ENCODE data around the gene LRRC49. TPM values are rescaled to one million over a fixed set of nuclear protein-coding genes. Genes with fewer than 3 reads are reported as not detected.
"Not testable (repeated sequence)": the region's sequence is repeated elsewhere in the genome, so short reads cannot be mapped to it uniquely, and the experiment has no call there.

Gene LRRC49
- total RNA-seq, 6 experiments from 2014 or later = 0.25 to 0.79 (median 0.57) TPM

GRCh38 chr15:71011503-71012155 is 119.0 kb downstream of the LRRC49 start:
- intact Hi-C loops (cut with DNase I) = no loop called here
- Histone ChIP-seq H3K36me3 (no peaks in the 10 kb centered on the region), H3K4me1 (no peaks in the 10 kb centered on the region), H3K27ac (no peak overlapping the region), H3K4me3 (no peak overlapping the region), H3K9me3 (no peaks in the 10 kb centered on the region), H3K27me3 (no peaks in the 10 kb centered on the region)
- 74% methylated on average over 1 of the region's 1 CpG for WGBS (ENCODE audit: insufficient coverage, low coverage, low lambda C conversion rate, missing lambda C conversion rate)
- TF ChIP-seq, protein P1, sequence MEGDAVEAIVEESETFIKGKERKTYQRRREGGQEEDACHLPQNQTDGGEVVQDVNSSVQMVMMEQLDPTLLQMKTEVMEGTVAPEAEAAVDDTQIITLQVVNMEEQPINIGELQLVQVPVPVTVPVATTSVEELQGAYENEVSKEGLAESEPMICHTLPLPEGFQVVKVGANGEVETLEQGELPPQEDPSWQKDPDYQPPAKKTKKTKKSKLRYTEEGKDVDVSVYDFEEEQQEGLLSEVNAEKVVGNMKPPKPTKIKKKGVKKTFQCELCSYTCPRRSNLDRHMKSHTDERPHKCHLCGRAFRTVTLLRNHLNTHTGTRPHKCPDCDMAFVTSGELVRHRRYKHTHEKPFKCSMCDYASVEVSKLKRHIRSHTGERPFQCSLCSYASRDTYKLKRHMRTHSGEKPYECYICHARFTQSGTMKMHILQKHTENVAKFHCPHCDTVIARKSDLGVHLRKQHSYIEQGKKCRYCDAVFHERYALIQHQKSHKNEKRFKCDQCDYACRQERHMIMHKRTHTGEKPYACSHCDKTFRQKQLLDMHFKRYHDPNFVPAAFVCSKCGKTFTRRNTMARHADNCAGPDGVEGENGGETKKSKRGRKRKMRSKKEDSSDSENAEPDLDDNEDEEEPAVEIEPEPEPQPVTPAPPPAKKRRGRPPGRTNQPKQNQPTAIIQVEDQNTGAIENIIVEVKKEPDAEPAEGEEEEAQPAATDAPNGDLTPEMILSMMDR (IDR thresholded peaks at IDR 0.05) = peak; percentile 72 to 80 (median 79)
- no peak for TF ChIP-seq POLR2A (IDR thresholded peaks at IDR 0.05)
- peak; percentile 63 to 70 (median 66) for ATAC-seq
- no peak for DNase-seq

DNA sequence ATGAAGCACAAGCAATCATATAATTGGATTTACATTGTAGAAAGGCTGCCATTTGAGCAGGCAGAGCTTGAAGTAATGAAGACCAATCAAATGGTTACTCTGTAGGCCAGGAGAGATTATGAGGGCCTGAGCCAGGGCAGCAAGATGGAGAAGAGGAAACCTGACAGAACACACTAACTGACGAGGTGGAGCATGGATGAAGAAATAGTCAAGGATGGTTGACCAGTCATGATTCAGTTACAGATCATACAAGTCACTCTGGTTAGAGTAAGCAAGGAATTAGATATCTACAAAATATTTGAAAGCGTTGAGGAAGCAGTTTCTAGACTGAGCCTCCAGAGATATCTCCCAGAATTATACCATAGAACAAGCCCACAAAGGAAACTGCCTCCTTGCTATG is 120.8 kb downstream of the LRRC49 start:
- no peaks in the 10 kb centered on the region for H3K27me3 ChIP-seq
- no peaks in the 10 kb centered on the region for H3K4me1 ChIP-seq
- H3K4me3 ChIP-seq = no peak overlapping the region
- TF ChIP-seq, protein P1 (IDR thresholded peaks at IDR 0.05) = no peak
- no peak for TF ChIP-seq POLR2A (IDR thresholded peaks at IDR 0.05)
- no peaks in the 10 kb centered on the region for H3K9me3 ChIP-seq
- H3K36me3 ChIP-seq = no peaks in the 10 kb centered on the region
- H3K27ac ChIP-seq = no peak overlapping the region
- WGBS (ENCODE audit: insufficient coverage, low coverage, low lambda C conversion rate, missing lambda C conversion rate) = 82% methylated on average over 2 of the region's 2 CpGs
- DNase-seq (no peak), ATAC-seq (no peak)
- intact Hi-C loops (cut with DNase I) = no loop called here

- DNase-seq (no peak), ATAC-seq (no peak)
- Histone ChIP-seq H3K4me3 (no peak overlapping the region), H3K27me3 (no peaks in the 10 kb centered on the region), H3K27ac (no peak overlapping the region), H3K4me1 (no peaks in the 10 kb centered on the region), H3K9me3 (no peaks in the 10 kb centered on the region), H3K36me3 (no peaks in the 10 kb centered on the region)
- 90% methylated on average over 6 of the region's 8 CpGs for WGBS (ENCODE audit: insufficient coverage, low coverage, low lambda C conversion rate, missing lambda C conversion rate)
- TF ChIP-seq, protein P1 (IDR thresholded peaks at IDR 0.05) = no peak
- TF ChIP-seq POLR2A (IDR thresholded peaks at IDR 0.05) = no peak
- intact Hi-C loops (cut with DNase I) = no loop called here
These were observed 122.7 kb downstream of the LRRC49 start for GRCh38 chr15:71015342-71015741.

- H3K27me3 ChIP-seq; intact Hi-C loops (cut with DNase I); H3K36me3 ChIP-seq; H3K27ac ChIP-seq; H3K4me3 ChIP-seq; DNase-seq; H3K9me3 ChIP-seq; H3K4me1 ChIP-seq; ATAC-seq: not testable (repeated sequence)
- 60% methylated on average over 1 of the region's 4 CpGs for WGBS (ENCODE audit: insufficient coverage, low coverage, low lambda C conversion rate, missing lambda C conversion rate)
These were observed 138.6 kb downstream of the LRRC49 start for GRCh38 chr15:71031232-71031631.

GRCh38 chr15:71035478-71035877 is 142.9 kb downstream of the LRRC49 start:
- DNase-seq; H3K9me3 ChIP-seq; H3K27me3 ChIP-seq; H3K27ac ChIP-seq; ATAC-seq; H3K4me3 ChIP-seq; intact Hi-C loops (cut with DNase I); H3K4me1 ChIP-seq; H3K36me3 ChIP-seq: not testable (repeated sequence)
- 100% methylated on average over 1 of the region's 1 CpG for WGBS (ENCODE audit: insufficient coverage, low coverage, low lambda C conversion rate, missing lambda C conversion rate)
